Progenitor cell of endocrine pancreas (in vitro differentiated cells): ENCODE measurements around the gene NDRG2. TPM values are rescaled to one million over a fixed set of nuclear protein-coding genes. Genes with fewer than 3 reads are reported as not detected.

ENCODE experiments used
- DNase-seq: peaks from one replicate; pipeline ENCODE4 v3.0.0; 2021; ENCODE audit warnings: low spot score; ENCODE audit not compliant: unreplicated experiment
- H3K27ac Mint-ChIP-seq: 2 replicates; pipeline ENCODE4 v1.8.0; 2021; ENCODE audit warnings: mild to moderate bottlenecking, moderate library complexity, mixed read lengths
- H3K27me3 Mint-ChIP-seq: 2 replicates; pipeline ENCODE4 v1.8.0; 2021; ENCODE audit warnings: mixed read lengths
- H3K36me3 Mint-ChIP-seq: 2 replicates; pipeline ENCODE4 v1.8.0; 2022; ENCODE audit warnings: mixed read lengths; ENCODE audit not compliant: insufficient read depth
- H3K4me1 Mint-ChIP-seq: 2 replicates; pipeline ENCODE4 v1.8.0; 2021; ENCODE audit warnings: low read depth, mixed read lengths
- H3K4me3 Mint-ChIP-seq: 2 replicates; pipeline ENCODE4 v1.8.0; 2021; ENCODE audit warnings: low read depth, mild to moderate bottlenecking, moderate library complexity, mixed read lengths
- H3K9me3 Mint-ChIP-seq: 2 replicates; pipeline ENCODE4 v1.8.0; 2021; ENCODE audit warnings: low read depth, mixed read lengths
- CTCF ChIP-seq: fragments of 200-600 bp; sonication (generic); IDR thresholded peaks from one replicate; pipeline ENCODE4 v1.5.0; 2021; ENCODE audit warnings: antibody characterized with exemption, mild to moderate bottlenecking; ENCODE audit not compliant: unreplicated experiment
- total RNA-seq: library from RNA; stranded (reverse); gene quantifications from 2 replicates; pipeline ENCODE4 v1.2.1, GENCODE V29; 2021

Gene NDRG2
- total RNA-seq, 1 donor from 2014 or later = 61.5 TPM

GRCh38 chr14:21055432-21056117 is 30.7 kb upstream of the NDRG2 start:
- H3K36me3 Mint-ChIP-seq = no peaks in the 10 kb centered on the region
- DNase-seq = no peak
- peaks cover 31% of the 10 kb centered on the region for H3K4me1 Mint-ChIP-seq
- H3K27ac Mint-ChIP-seq = peak overlapping the region; percentile 88
- no peak for TF ChIP-seq CTCF
- H3K4me3 Mint-ChIP-seq = peak overlapping the region; percentile 34
- no peaks in the 10 kb centered on the region for H3K9me3 Mint-ChIP-seq
- no peaks in the 10 kb centered on the region for H3K27me3 Mint-ChIP-seq

GRCh38 chr14:21054768-21055145 is 29.9 kb upstream of the NDRG2 start:
- H3K4me1 Mint-ChIP-seq = peaks cover 23% of the 10 kb centered on the region
- no peaks in the 10 kb centered on the region for H3K9me3 Mint-ChIP-seq
- no peak for TF ChIP-seq CTCF
- H3K4me3 Mint-ChIP-seq = no peak overlapping the region
- DNase-seq = no peak
- no peaks in the 10 kb centered on the region for H3K27me3 Mint-ChIP-seq
- no peak overlapping the region for H3K27ac Mint-ChIP-seq
- no peaks in the 10 kb centered on the region for H3K36me3 Mint-ChIP-seq

GRCh38 chr14:21054123-21054767 is 29.4 kb upstream of the NDRG2 start:
- no peak for TF ChIP-seq CTCF
- no peaks in the 10 kb centered on the region for H3K9me3 Mint-ChIP-seq
- no peaks in the 10 kb centered on the region for H3K36me3 Mint-ChIP-seq
- peak overlapping the region; percentile 1 for H3K27ac Mint-ChIP-seq
- no peak for DNase-seq
- H3K4me1 Mint-ChIP-seq = peaks cover 23% of the 10 kb centered on the region
- no peak overlapping the region for H3K4me3 Mint-ChIP-seq
- H3K27me3 Mint-ChIP-seq = no peaks in the 10 kb centered on the region

GRCh38 chr14:21053184-21054122 is 28.6 kb upstream of the NDRG2 start:
- Mint-ChIP-seq H3K27me3 (no peaks in the 10 kb centered on the region), H3K36me3 (no peaks in the 10 kb centered on the region), H3K27ac (no peak overlapping the region), H3K4me1 (peaks cover 26% of the 10 kb centered on the region), H3K9me3 (no peaks in the 10 kb centered on the region), H3K4me3 (no peak overlapping the region)
- TF ChIP-seq CTCF = no peak
- no peak for DNase-seq

GRCh38 chr14:21050597-21050996 is 25.7 kb upstream of the NDRG2 start:
- no peak for DNase-seq
- no peak for TF ChIP-seq CTCF
- no peak overlapping the region for H3K4me3 Mint-ChIP-seq
- H3K27ac Mint-ChIP-seq = no peak overlapping the region
- no peaks in the 10 kb centered on the region for H3K27me3 Mint-ChIP-seq
- no peaks in the 10 kb centered on the region for H3K9me3 Mint-ChIP-seq
- H3K36me3 Mint-ChIP-seq = no peaks in the 10 kb centered on the region
- H3K4me1 Mint-ChIP-seq = peaks cover 23% of the 10 kb centered on the region
